Endodermal cell (in vitro differentiated cells): ENCODE measurements around the gene TTC28. TPM values are rescaled to one million over a fixed set of nuclear protein-coding genes. Genes with fewer than 3 reads are reported as not detected.

Source experiments
- DNase-seq: peaks from one replicate; pipeline ENCODE4 v3.0.0-alpha.2; 2017
- H3K27ac ChIP-seq: 2 replicates; pipeline ENCODE4 v1.5.1; 2013; ENCODE audit warnings: mild to moderate bottlenecking, low read depth, low read length, moderate library complexity
- H3K27me3 ChIP-seq: 2 replicates; pipeline ENCODE4 v1.6.1; 2013; ENCODE audit warnings: mild to moderate bottlenecking, low read length, moderate library complexity; ENCODE audit not compliant: insufficient read depth, control insufficient read depth, poor library complexity, severe bottlenecking
- H3K36me3 ChIP-seq: 2 replicates; pipeline ENCODE4 v1.7.0; 2013; ENCODE audit warnings: mild to moderate bottlenecking, low read length, moderate library complexity; ENCODE audit not compliant: control insufficient read depth, insufficient read depth
- H3K4me1 ChIP-seq: one replicate; pipeline ENCODE4 v1.7.0; 2013; ENCODE audit warnings: low read length; ENCODE audit not compliant: control insufficient read depth, insufficient read depth
- H3K4me3 ChIP-seq: 2 replicates; pipeline ENCODE4 v1.5.1; 2013; ENCODE audit warnings: mild to moderate bottlenecking, low read length, moderate library complexity
- H3K9ac ChIP-seq: 2 replicates; pipeline ENCODE4 v1.6.1; 2013; ENCODE audit warnings: mild to moderate bottlenecking, low read length, moderate library complexity; ENCODE audit not compliant: poor library complexity, severe bottlenecking; ENCODE audit errors: extremely low read depth
- H3K9me3 ChIP-seq: 2 replicates; pipeline ENCODE4 v1.6.1; 2013; ENCODE audit warnings: mild to moderate bottlenecking, low read length, moderate library complexity; ENCODE audit not compliant: control insufficient read depth
- H3K27ac Mint-ChIP-seq: 2 replicates; pipeline ENCODE4 v1.8.0; 2020; ENCODE audit warnings: mixed read lengths
- H3K27me3 Mint-ChIP-seq: 2 replicates; pipeline ENCODE4 v1.8.0; 2021; ENCODE audit warnings: mild to moderate bottlenecking, mixed read lengths; ENCODE audit not compliant: insufficient read depth
- H3K36me3 Mint-ChIP-seq: 2 replicates; pipeline ENCODE4 v1.8.0; 2020; ENCODE audit warnings: low read depth, mixed read lengths
- H3K4me1 Mint-ChIP-seq: 2 replicates; pipeline ENCODE4 v1.8.0; 2020; ENCODE audit warnings: mixed read lengths
- H3K4me3 Mint-ChIP-seq: 2 replicates; pipeline ENCODE4 v1.8.0; 2020; ENCODE audit warnings: mild to moderate bottlenecking, moderate library complexity, mixed read lengths
- H3K9me3 Mint-ChIP-seq: 2 replicates; pipeline ENCODE4 v1.8.0; 2020; ENCODE audit warnings: mild to moderate bottlenecking, mixed read lengths
- WGBS, 2 experiments: methylation state at CpG; one replicate each; pipeline versions ENCODE4 v1.1.5 to v1.1.7; 2013; ENCODE audit warnings: missing lambda C conversion rate in 2 of 2, mixed read lengths in 1 of 2; ENCODE audit not compliant: insufficient coverage in 1 of 2, insufficient read length in 1 of 2; 5-methylcytosine and 5-hydroxymethylcytosine counted together
- total RNA-seq, 2 donors: library from RNA; stranded (reverse); fragmentation: NEBNext Ultra II Directional in 1 of 2; extraction: Animal tissue kit (Norgen Biotek cat#: 25700) in 1 of 2; gene quantifications; 2 replicates in 1 of 2; 3 replicates in 1 of 2; pipeline ENCODE4 v1.2.1, GENCODE V29; 2021
- TF ChIP-seq, protein P1 (sequence below): fragments of 200-600 bp; sonication (generic); conservative IDR thresholded peaks from 2 replicates; pipeline ENCODE4 v1.5.0; 2021; ENCODE audit warnings: antibody characterized with exemption, mild to moderate bottlenecking

The TTC28 gene
- total RNA-seq, 2 donors from 2014 or later, result 28.6 to 34.0 TPM

DNA sequence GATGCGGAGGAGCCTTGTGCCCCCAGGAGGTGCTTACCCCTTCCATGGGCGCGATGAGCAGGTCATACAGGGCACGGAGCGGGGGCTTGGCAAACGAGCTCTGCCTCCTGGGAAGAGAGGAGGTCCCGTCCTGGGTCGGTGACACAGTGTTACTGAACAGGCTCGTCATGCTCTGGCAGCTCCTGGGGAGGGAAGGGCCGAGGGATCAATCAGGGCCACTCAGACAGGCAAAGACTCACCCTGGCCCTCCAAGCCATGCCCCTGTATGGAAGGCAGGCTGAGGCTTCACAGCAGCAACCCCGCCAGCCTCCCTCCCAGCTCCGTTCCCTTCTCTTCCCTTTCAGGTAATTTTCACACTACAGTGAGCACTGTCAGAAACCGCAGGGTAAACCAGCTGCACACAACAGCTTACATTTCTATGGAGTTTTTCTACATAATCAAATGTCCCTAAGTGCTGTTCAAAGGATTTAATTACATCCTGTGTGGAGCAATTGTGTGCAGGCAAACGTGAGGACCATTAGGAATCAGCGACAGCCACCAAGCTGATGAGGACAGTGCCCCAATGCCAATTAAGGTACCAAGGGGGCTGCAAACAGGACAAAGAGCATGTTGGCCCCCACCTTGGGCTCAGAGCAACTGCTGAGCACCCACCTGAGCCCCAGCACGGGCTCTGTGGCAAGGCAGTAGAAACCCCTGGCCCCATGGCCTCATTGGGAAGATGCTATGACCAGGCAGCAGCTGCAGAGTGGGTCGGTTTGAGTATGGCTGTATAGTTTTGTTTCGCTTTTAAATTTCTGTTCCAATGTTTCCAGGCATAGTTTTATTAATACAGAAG, 665.2 kb downstream of the TTC28 start:
- 91 to 92% methylated on average over 15 to 18 of the region's 18 CpGs for WGBS, 2 experiments
- Histone ChIP-seq H3K27me3 (no peaks in the 10 kb centered on the region), H3K4me1 (no peaks in the 10 kb centered on the region), H3K9ac (no peak overlapping the region), H3K4me3 (no peak overlapping the region), H3K27ac (no peak overlapping the region), H3K36me3 (no peaks in the 10 kb centered on the region), H3K9me3 (no peaks in the 10 kb centered on the region)
- no peaks in the 10 kb centered on the region for H3K36me3 Mint-ChIP-seq
- no peak overlapping the region for H3K27ac Mint-ChIP-seq
- TF ChIP-seq, protein P1, sequence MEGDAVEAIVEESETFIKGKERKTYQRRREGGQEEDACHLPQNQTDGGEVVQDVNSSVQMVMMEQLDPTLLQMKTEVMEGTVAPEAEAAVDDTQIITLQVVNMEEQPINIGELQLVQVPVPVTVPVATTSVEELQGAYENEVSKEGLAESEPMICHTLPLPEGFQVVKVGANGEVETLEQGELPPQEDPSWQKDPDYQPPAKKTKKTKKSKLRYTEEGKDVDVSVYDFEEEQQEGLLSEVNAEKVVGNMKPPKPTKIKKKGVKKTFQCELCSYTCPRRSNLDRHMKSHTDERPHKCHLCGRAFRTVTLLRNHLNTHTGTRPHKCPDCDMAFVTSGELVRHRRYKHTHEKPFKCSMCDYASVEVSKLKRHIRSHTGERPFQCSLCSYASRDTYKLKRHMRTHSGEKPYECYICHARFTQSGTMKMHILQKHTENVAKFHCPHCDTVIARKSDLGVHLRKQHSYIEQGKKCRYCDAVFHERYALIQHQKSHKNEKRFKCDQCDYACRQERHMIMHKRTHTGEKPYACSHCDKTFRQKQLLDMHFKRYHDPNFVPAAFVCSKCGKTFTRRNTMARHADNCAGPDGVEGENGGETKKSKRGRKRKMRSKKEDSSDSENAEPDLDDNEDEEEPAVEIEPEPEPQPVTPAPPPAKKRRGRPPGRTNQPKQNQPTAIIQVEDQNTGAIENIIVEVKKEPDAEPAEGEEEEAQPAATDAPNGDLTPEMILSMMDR, result no peak
- H3K4me3 Mint-ChIP-seq, result no peak overlapping the region
- DNase-seq, result no peak
- H3K4me1 Mint-ChIP-seq, result peaks cover 3% of the 10 kb centered on the region
- no peaks in the 10 kb centered on the region for H3K9me3 Mint-ChIP-seq
- no peaks in the 10 kb centered on the region for H3K27me3 Mint-ChIP-seq

DNA sequence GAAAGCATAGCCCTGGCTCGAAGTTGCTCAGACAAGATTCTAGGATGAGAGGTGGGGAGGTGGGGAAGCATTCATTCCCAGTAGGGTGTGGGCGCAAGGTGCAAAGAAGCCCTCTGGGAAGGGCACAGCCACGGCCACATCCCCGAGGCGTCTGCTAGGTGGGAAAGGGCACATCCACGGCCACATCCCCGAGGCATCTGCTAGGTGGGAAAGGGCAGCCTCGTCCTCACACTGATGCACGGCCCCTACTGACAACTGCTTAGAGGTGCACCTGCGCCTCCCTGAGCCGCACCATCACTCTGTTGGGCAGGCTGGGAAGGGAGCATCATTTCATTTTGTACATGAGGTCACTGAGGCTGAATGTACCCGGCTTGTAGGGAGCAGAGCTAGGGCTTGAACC, 666.0 kb downstream of the TTC28 start:
- Histone ChIP-seq H3K27me3 (no peaks in the 10 kb centered on the region), H3K36me3 (no peaks in the 10 kb centered on the region), H3K27ac (no peak overlapping the region), H3K9ac (no peak overlapping the region), H3K4me3 (no peak overlapping the region), H3K9me3 (no peaks in the 10 kb centered on the region), H3K4me1 (no peaks in the 10 kb centered on the region)
- H3K4me3 Mint-ChIP-seq, result no peak overlapping the region
- no peaks in the 10 kb centered on the region for H3K9me3 Mint-ChIP-seq
- no peaks in the 10 kb centered on the region for H3K36me3 Mint-ChIP-seq
- no peak for DNase-seq
- no peak overlapping the region for H3K27ac Mint-ChIP-seq
- 90 to 92% methylated on average over 11 to 12 of the region's 12 CpGs for WGBS, 2 experiments
- no peaks in the 10 kb centered on the region for H3K27me3 Mint-ChIP-seq
- peaks cover 3% of the 10 kb centered on the region for H3K4me1 Mint-ChIP-seq
- TF ChIP-seq, protein P1, result no peak

DNA sequence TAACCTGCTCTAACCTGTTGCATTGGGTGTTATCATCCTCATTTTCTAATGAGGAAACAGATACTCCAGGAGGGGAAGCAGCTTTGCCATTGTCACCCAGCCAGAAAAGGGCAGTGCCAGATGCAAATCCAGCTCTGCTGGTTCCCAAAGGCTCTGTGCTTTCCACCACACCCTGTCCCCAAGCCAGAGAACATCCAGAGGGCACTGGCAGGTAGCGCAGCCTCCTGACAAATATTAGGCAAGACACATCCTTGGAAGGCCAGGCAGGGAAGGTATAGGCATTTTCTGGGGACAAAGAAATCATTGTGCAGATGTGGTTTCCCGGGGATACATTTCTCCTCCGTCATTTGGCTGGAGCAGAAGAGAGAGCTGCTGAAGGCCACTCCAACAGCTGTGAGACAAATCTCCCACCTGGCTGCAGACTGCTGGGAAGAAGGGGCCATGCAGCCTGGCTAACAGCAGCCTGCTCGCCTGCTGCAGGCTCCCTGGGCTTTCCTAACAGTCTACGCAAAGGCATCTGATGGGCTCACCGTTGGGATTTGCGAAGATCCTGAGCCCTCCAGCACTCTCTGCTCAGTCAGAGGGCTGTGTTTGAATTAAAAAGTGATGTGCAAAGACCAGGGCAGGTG, 666.7 kb downstream of the TTC28 start:
- H3K4me1 ChIP-seq, result no peaks in the 10 kb centered on the region
- Mint-ChIP-seq H3K9me3 (no peaks in the 10 kb centered on the region), H3K4me3 (no peak overlapping the region), H3K27me3 (no peaks in the 10 kb centered on the region), H3K4me1 (peaks cover 3% of the 10 kb centered on the region), H3K36me3 (no peaks in the 10 kb centered on the region), H3K27ac (no peak overlapping the region)
- no peaks in the 10 kb centered on the region for H3K9me3 ChIP-seq
- no peak overlapping the region for H3K9ac ChIP-seq
- TF ChIP-seq, protein P1, result no peak
- H3K36me3 ChIP-seq, result no peaks in the 10 kb centered on the region
- DNase-seq, result no peak
- H3K27ac ChIP-seq, result no peak overlapping the region
- no peaks in the 10 kb centered on the region for H3K27me3 ChIP-seq
- 92 to 93% methylated on average over 6 to 7 of the region's 7 CpGs for WGBS, 2 experiments
- no peak overlapping the region for H3K4me3 ChIP-seq
